Lung (tissue), 12 donors: ENCODE results near the gene ANK3. TPM values are rescaled to one million over a fixed set of nuclear protein-coding genes. Genes with fewer than 3 reads are reported as not detected.

ENCODE experiments used
- ATAC-seq: fragments of 200-7000 bp; cut with Tn5 transposase; one replicate; pipeline ENCODE4 v1.9.1; 2020; ENCODE audit warnings: moderate number of reproducible peaks; ENCODE audit not compliant: insufficient read depth, low FRiP score
- DNase-seq, 3 donors: peaks; one replicate each; pipeline ENCODE4 v3.0.0-alpha.2; 2013 to 2017
- H3K27ac ChIP-seq, 2 donors: one replicate each; pipeline ENCODE4 v1.5.1; 2013; ENCODE audit warnings: mild to moderate bottlenecking in 2 of 2, moderate library complexity in 2 of 2, control low read depth in 1 of 2, inconsistent platforms in 1 of 2, low read depth in 1 of 2, low read length in 1 of 2
- H3K27me3 ChIP-seq, 3 donors: one replicate each; pipeline ENCODE4 v1.5.1; 2013; ENCODE audit warnings: low read length in 2 of 3; ENCODE audit not compliant: control insufficient read depth in 3 of 3, insufficient read depth in 3 of 3
- H3K36me3 ChIP-seq, 4 donors: one replicate each; pipeline ENCODE4 v1.5.1; 2013; ENCODE audit warnings: low read length in 4 of 4, mild to moderate bottlenecking in 1 of 4, moderate library complexity in 1 of 4; ENCODE audit not compliant: control insufficient read depth in 4 of 4, insufficient read depth in 4 of 4
- H3K4me1 ChIP-seq, 5 donors: one replicate each; pipeline ENCODE4 v1.5.1; 2013; ENCODE audit warnings: low read length in 5 of 5, mild to moderate bottlenecking in 2 of 5, moderate library complexity in 1 of 5; ENCODE audit not compliant: control insufficient read depth in 5 of 5, insufficient read depth in 5 of 5
- H3K4me3 ChIP-seq: one replicate; pipeline ENCODE4 v1.5.1; 2013; ENCODE audit warnings: mild to moderate bottlenecking, control low read depth, moderate library complexity
- H3K9ac ChIP-seq, 2 donors: one replicate each; pipeline ENCODE4 v1.5.1; 2013; ENCODE audit warnings: low read length in 2 of 2, control low read depth in 1 of 2; ENCODE audit not compliant: insufficient read depth in 1 of 2
- H3K9me3 ChIP-seq, 4 donors: one replicate each; pipeline ENCODE4 v1.5.1; 2013; ENCODE audit warnings: low read length in 3 of 4, mild to moderate bottlenecking in 1 of 4, moderate library complexity in 1 of 4; ENCODE audit not compliant: control insufficient read depth in 4 of 4, insufficient read depth in 3 of 4
- WGBS, 2 donors: extraction: QIAGEN DNeasy Blood & Tissue Kit; methylation state at CpG; one replicate each; pipeline ENCODE4 v1.1.7; 2013; 5-methylcytosine and 5-hydroxymethylcytosine counted together
- polyA plus RNA-seq, 2 donors: library from polyadenylated mRNA; stranded (reverse); fragments of 200-250 nt; gene quantifications; one replicate each; pipeline ENCODE4 v1.2.1, GENCODE V29; 2013
- total RNA-seq, 2 donors: library from RNA; depleted of rRNA in 1 of 2; stranded (reverse); fragments of >200 nt in 1 of 2; gene quantifications; one replicate each; pipeline ENCODE4 v1.2.1, GENCODE V29; 2014 to 2021
- TF ChIP-seq, protein P1 (sequence below): IDR thresholded peaks from 2 replicates; pipeline ENCODE4 v1.5.1; 2012; ENCODE audit warnings: mild to moderate bottlenecking; ENCODE audit errors: control extremely low read depth, extremely low read depth
- donor health status: control.
- donor health status: control.
- donor health status: Bipolar disorder and iron deficiency.
- donor health status: healthy.
- donor health status: DM: yes; HTN: yes; CAD: no.

Gene ANK3
- total and polyA plus RNA-seq, 4 donors = 10.4 to 96.0 (median 46.4) TPM

DNA sequence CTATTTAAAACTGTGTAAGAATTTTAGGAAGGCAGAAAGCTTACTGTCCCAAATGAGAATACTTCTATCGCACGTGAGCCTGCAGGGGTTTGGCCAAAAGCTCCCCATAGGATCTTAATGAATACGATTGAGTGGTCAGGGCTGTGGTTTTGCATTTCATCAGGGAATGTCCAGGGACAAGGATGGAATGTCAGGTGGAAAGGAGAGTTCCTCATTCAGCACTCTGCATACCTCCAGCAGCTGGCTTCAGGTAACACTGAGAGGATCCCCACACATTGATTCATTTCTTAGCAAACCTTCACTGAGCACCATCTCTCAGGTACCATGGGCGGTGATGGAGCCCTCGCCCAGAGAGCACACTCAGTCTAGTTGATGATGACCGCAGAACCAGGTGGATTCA lies 27.2 kb downstream of the ANK3 start:
- no peak for DNase-seq

DNA sequence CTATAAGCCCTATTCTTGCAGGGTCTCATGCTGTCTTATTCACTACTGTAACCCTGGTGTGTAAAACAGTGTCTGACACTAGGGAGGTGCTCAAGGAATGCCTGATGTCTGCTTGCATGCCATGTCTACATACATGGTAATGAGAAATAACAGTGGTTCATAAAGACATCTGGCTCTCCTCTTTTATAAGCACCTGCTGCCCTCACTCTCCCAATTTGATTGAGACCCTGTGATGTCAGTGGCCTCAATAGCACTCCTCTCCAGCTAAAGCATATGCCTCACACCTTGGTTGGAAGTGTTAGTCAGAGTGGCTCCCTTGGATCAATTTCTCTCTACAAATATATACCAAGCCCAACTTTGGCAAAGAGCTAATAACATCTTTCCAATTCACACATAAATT lies 30.6 kb downstream of the ANK3 start:
- no peak for DNase-seq
- Histone ChIP-seq H3K4me1 (no peaks in the 10 kb centered on the region), H3K36me3 (no peaks in the 10 kb centered on the region), H3K27ac (no peak overlapping the region), H3K27me3 (peaks cover 0 to 3% (median 0%) of the 10 kb centered on the region in 3 donors), H3K9ac (no peak overlapping the region), H3K9me3 (no peaks in the 10 kb centered on the region), H3K4me3 (no peak overlapping the region)
- TF ChIP-seq, protein P1, sequence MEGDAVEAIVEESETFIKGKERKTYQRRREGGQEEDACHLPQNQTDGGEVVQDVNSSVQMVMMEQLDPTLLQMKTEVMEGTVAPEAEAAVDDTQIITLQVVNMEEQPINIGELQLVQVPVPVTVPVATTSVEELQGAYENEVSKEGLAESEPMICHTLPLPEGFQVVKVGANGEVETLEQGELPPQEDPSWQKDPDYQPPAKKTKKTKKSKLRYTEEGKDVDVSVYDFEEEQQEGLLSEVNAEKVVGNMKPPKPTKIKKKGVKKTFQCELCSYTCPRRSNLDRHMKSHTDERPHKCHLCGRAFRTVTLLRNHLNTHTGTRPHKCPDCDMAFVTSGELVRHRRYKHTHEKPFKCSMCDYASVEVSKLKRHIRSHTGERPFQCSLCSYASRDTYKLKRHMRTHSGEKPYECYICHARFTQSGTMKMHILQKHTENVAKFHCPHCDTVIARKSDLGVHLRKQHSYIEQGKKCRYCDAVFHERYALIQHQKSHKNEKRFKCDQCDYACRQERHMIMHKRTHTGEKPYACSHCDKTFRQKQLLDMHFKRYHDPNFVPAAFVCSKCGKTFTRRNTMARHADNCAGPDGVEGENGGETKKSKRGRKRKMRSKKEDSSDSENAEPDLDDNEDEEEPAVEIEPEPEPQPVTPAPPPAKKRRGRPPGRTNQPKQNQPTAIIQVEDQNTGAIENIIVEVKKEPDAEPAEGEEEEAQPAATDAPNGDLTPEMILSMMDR = no peak
- ATAC-seq = no peak

More for the DNA sequence above, 27.2 kb downstream of the ANK3 start:
- H3K4me1 ChIP-seq = no peaks in the 10 kb centered on the region
- ATAC-seq = no peak
- no peak overlapping the region for H3K27ac ChIP-seq
- H3K9ac ChIP-seq = no peak overlapping the region
- TF ChIP-seq, protein P1 = no peak
- H3K4me3 ChIP-seq = no peak overlapping the region
- peaks cover 0 to 3% (median 0%) of the 10 kb centered on the region in 3 donors for H3K27me3 ChIP-seq
- H3K9me3 ChIP-seq = no peaks in the 10 kb centered on the region
- H3K36me3 ChIP-seq = no peaks in the 10 kb centered on the region
- 95 to 96% methylated on average over 6 of the region's 6 CpGs for WGBS, 2 donors

DNA sequence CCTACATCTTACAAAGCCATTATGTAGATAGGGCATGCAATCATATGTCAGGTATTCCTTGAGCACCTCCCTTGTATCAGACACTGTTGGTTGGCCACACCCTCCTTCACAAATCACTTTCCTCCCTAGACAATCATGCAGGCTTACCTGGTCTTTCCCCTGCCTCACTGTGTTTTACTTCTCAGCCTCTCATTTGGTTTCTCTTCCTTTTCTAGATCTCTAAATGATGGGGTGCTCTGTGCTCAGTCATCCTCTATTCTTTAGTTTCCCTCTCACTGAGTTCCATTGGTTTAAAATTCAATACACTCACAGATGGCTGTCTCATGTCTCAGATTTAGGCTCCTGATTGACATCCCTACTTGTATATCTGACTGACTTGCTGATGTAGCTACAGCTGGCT lies 31.4 kb downstream of the ANK3 start:
- Histone ChIP-seq H3K27ac (no peak overlapping the region), H3K36me3 (no peaks in the 10 kb centered on the region), H3K27me3 (peaks cover 0 to 3% (median 0%) of the 10 kb centered on the region in 3 donors), H3K4me1 (no peaks in the 10 kb centered on the region), H3K4me3 (no peak overlapping the region), H3K9me3 (no peaks in the 10 kb centered on the region), H3K9ac (no peak overlapping the region)
- no peak for DNase-seq
- ATAC-seq = no peak
- TF ChIP-seq, protein P1 = no peak

DNA sequence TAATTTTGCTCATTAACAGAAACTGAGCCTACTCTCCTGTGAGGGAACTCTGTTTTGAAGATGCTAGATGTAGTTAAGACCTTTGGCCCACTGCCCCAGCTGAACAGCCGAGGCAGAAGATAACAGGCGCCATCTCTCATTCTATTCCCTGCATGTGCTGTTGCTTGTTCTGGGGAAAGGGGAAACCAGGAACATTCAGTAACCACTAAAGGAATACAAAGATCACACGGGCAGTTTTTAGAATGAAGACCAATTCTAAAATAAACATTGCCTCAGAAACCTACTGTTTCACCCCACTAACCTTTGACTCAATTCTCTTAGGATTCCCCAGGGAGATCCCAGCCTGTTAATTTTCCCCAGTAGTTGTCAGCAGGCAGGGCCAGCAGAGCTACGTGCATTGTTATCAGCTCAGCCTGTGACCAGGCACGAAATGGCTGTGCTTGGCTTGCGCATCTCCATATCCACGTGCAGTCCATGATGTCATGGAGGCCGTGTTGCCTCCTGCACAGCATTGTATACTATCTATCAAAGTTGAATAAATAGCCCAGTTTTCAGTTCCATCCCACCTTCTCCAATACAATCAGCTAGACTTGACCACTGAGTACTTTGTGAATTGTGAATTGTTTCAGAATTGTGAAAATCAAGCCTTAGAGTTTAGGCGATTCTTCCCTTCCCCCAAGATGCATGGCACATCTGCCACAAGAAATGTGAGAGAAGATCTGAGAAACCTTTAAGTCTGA lies 36.0 kb downstream of the ANK3 start:
- Histone ChIP-seq H3K36me3 (no peaks in the 10 kb centered on the region), H3K9ac (no peak overlapping the region), H3K9me3 (no peaks in the 10 kb centered on the region), H3K27ac (no peak overlapping the region), H3K27me3 (no peaks in the 10 kb centered on the region), H3K4me3 (no peak overlapping the region), H3K4me1 (no peaks in the 10 kb centered on the region)
- no peak for DNase-seq
- ATAC-seq = no peak
- TF ChIP-seq, protein P1 = no peak
- 81 to 85% methylated on average over 9 of the region's 9 CpGs for WGBS, 2 donors
